Fibroblast of the aortic adventitia (primary cell): ENCODE results near the gene BMPR1A. TPM values are rescaled to one million over a fixed set of nuclear protein-coding genes. Genes with fewer than 3 reads are reported as not detected.

Source experiments
- DNase-seq: peaks from one replicate; pipeline ENCODE4 v3.0.0-alpha.2; 2010; ENCODE audit warnings: low read depth
- H3K4me3 ChIP-seq: 2 replicates; pipeline ENCODE4 v1.5.1; 2011; ENCODE audit warnings: low read depth, mild to moderate bottlenecking, control low read depth, low read length, moderate library complexity
- CTCF ChIP-seq: IDR thresholded peaks from 2 replicates; pipeline ENCODE4 v1.5.1; 2011; ENCODE audit warnings: mild to moderate bottlenecking, low read length, control low read depth, inconsistent platforms; ENCODE audit not compliant: insufficient read depth
- total RNA-seq: library from RNA; depleted of rRNA; stranded (reverse); fragments of >200 nt; gene quantifications from 2 replicates; pipeline ENCODE4 v1.2.3, GENCODE V29; 2012; ENCODE audit warnings: low replicate concordance

BMPR1A gene
- total RNA-seq, 1 donor: 74.7 TPM

- H3K4me3 ChIP-seq: no peak overlapping the region
- no peak for TF ChIP-seq CTCF
- DNase-seq: no peak
Measured at GRCh38 chr10:86964847-86965190, 208.4 kb downstream of the BMPR1A start.

GRCh38 chr10:86965986-86966654 lies 209.7 kb downstream of the BMPR1A start:
- H3K4me3 ChIP-seq: no peak overlapping the region
- no peak for DNase-seq
- no peak for TF ChIP-seq CTCF

GRCh38 chr10:86967481-86967941 lies 211.1 kb downstream of the BMPR1A start:
- no peak for TF ChIP-seq CTCF
- no peak for DNase-seq
- peak overlapping the region; percentile 73 for H3K4me3 ChIP-seq

GRCh38 chr10:86968271-86968993 lies 212.0 kb downstream of the BMPR1A start, which contains the start of gene ADIRF:
Gene ADIRF (plus strand): TSS chr10:86968482. CDS start chr10:86968545, 63 bp downstream.
- H3K4me3 ChIP-seq: peak within 1 kb of the TSS; percentile 73
- TF ChIP-seq CTCF: no peak
- no peak for DNase-seq

GRCh38 chr10:86968994-86969355 lies 212.6 kb downstream of the BMPR1A start:
- TF ChIP-seq CTCF: no peak
- DNase-seq: no peak
- peak overlapping the region; percentile 73 for H3K4me3 ChIP-seq

GRCh38 chr10:86969421-86970041 lies 213.1 kb downstream of the BMPR1A start:
- DNase-seq: peak; percentile 43

More at GRCh38 chr10:86969421-86970041, 213.1 kb downstream of the BMPR1A start:
- TF ChIP-seq CTCF: no peak
- peak overlapping the region; percentile 73 for H3K4me3 ChIP-seq
